H1 (cell line): ENCODE results near the gene PTPRO. TPM values are rescaled to one million over a fixed set of nuclear protein-coding genes. Genes with fewer than 3 reads are reported as not detected.

ENCODE experiments used
- CTCF ChIA-PET: fragments of 300-600 bp; sonication (Branson Sonifier 250); formaldehyde crosslinking; loops from one replicate; lab custom pipeline; 2021; ENCODE audit not compliant: partially characterized antibody; lab: Charles Lee
- POLR2A ChIA-PET: fragments of 300-600 bp; sonication (Branson Sonifier 250); formaldehyde crosslinking; loops from one replicate; lab custom pipeline; 2021; ENCODE audit warnings: inconsistent platforms; ENCODE audit not compliant: partially characterized antibody; lab: Charles Lee
- DNase-seq, 2 experiments: peaks; one replicate each; pipeline versions ENCODE4 v3.0.0 to v3.0.0-alpha.2; 2010 to 2022; ENCODE audit warnings: low spot score in 2 of 2, low read depth in 1 of 2, mixed read lengths in 1 of 2
- FAIRE-seq: peaks from 2 replicates; lab custom pipeline; 2011; peaks lifted over from hg19 to GRCh38; lab: Jason Lieb, UNC
- H2AFZ ChIP-seq: 2 replicates; pipeline ENCODE4 v1.8.1; 2012; ENCODE audit warnings: low read length, inconsistent platforms
- H2AK5ac ChIP-seq: 2 replicates; pipeline ENCODE4 v1.6.1; 2013; ENCODE audit warnings: low read depth, low read length
- H2BK120ac ChIP-seq: replicated peaks from 2 replicates; pipeline ENCODE3; 2013; ENCODE audit warnings: low read depth, low read length, inconsistent platforms
- H2BK12ac ChIP-seq: 2 replicates; pipeline ENCODE4 v1.6.1; 2013; ENCODE audit warnings: low read depth, low read length
- H2BK15ac ChIP-seq: 2 replicates; pipeline ENCODE4 v1.6.1; 2013; ENCODE audit warnings: low read length
- H2BK20ac ChIP-seq: 2 replicates; pipeline ENCODE4 v1.6.1; 2013; ENCODE audit warnings: low read length
- H2BK5ac ChIP-seq: 2 replicates; pipeline ENCODE4 v1.6.1; 2013; ENCODE audit warnings: low read depth, low read length
- H3K14ac ChIP-seq: 2 replicates; pipeline ENCODE4 v1.6.1; 2013; ENCODE audit warnings: inconsistent platforms; ENCODE audit not compliant: insufficient read length
- H3K18ac ChIP-seq: 2 replicates; pipeline ENCODE4 v1.6.1; 2013; ENCODE audit warnings: low read length; ENCODE audit errors: extremely low read depth
- H3K23ac ChIP-seq: 2 replicates; pipeline ENCODE4 v1.6.1; 2013; ENCODE audit warnings: inconsistent platforms; ENCODE audit not compliant: insufficient read length
- H3K23me2 ChIP-seq: 2 replicates; pipeline ENCODE4 v1.6.1; 2013; ENCODE audit warnings: low read depth, low read length
- H3K27ac ChIP-seq: 2 replicates; pipeline ENCODE4 v1.6.1; 2011; ENCODE audit warnings: low read depth, low read length, inconsistent platforms
- H3K27me3 ChIP-seq, 4 experiments: replicated peaks in 1 of 4; 1 replicate in 1 of 4; 2 replicates in 3 of 4; pipeline versions ENCODE4 v1.6.1 to v1.8.1; 2011 to 2013; ENCODE audit warnings: low read length in 3 of 4, mild to moderate bottlenecking in 3 of 4, inconsistent platforms in 2 of 4, mixed read lengths in 2 of 4, moderate library complexity in 1 of 4; ENCODE audit not compliant: control insufficient read depth in 3 of 4, insufficient read depth in 3 of 4; ENCODE audit errors: extremely low read depth in 1 of 4
- H3K36me3 ChIP-seq, 4 experiments: 2 replicates each; pipeline versions ENCODE4 v1.6.1 to v1.8.1; 2011 to 2013; ENCODE audit warnings: mild to moderate bottlenecking in 4 of 4, low read length in 3 of 4, moderate library complexity in 2 of 4, control low read depth in 1 of 4, inconsistent platforms in 1 of 4; ENCODE audit not compliant: insufficient read depth in 4 of 4, control insufficient read depth in 2 of 4
- H3K4ac ChIP-seq: replicated peaks from 2 replicates; pipeline ENCODE3; 2013; ENCODE audit warnings: low read length, low read depth, mixed read lengths, inconsistent platforms; ENCODE audit not compliant: insufficient read length
- H3K4me1 ChIP-seq, 4 experiments: replicated peaks in 1 of 4; 1 replicate in 1 of 4; 2 replicates in 3 of 4; pipeline versions ENCODE4 v1.6.1 to v1.8.1; 2011 to 2013; ENCODE audit warnings: low read length in 3 of 4, inconsistent platforms in 2 of 4, mixed read lengths in 1 of 4; ENCODE audit not compliant: insufficient read depth in 4 of 4, control insufficient read depth in 3 of 4
- H3K4me2 ChIP-seq, 2 experiments: 2 replicates each; pipeline versions ENCODE4 v1.6.1 to v1.8.1; 2011 to 2013; ENCODE audit warnings: low read depth in 2 of 2, low read length in 2 of 2, control low read depth in 1 of 2, inconsistent platforms in 1 of 2, mild to moderate bottlenecking in 1 of 2; ENCODE audit not compliant: insufficient read depth in 1 of 2
- H3K4me3 ChIP-seq, 4 experiments: fragments of 200-600, 300-600 bp in 1 of 4; sonication (generic), shearing (Covaris generic), sonication (Bioruptor Twin) in 1 of 4; 2 replicates each; pipeline versions ENCODE4 v1.5.1 to v1.8.1; 2011 to 2016; ENCODE audit warnings: low read length in 4 of 4, low read depth in 3 of 4, control low read depth in 2 of 4, inconsistent platforms in 2 of 4, mild to moderate bottlenecking in 2 of 4, mixed read lengths in 1 of 4, moderate library complexity in 1 of 4; ENCODE audit not compliant: insufficient read depth in 2 of 4; ENCODE audit errors: extremely low read depth in 1 of 4
- H3K56ac ChIP-seq: replicated peaks from 2 replicates; pipeline ENCODE3; 2013; ENCODE audit warnings: low read depth, mild to moderate bottlenecking, mixed read lengths, low read length, inconsistent platforms; ENCODE audit not compliant: insufficient read length
- H3K79me1 ChIP-seq: 2 replicates; pipeline ENCODE4 v1.6.1; 2013; ENCODE audit warnings: low read depth, low read length, control low read depth
- H3K79me2 ChIP-seq, 2 experiments: 2 replicates each; pipeline versions ENCODE4 v1.6.1 to v1.8.1; 2012 to 2013; ENCODE audit warnings: low read length in 2 of 2, mild to moderate bottlenecking in 2 of 2, inconsistent platforms in 1 of 2; ENCODE audit not compliant: insufficient read depth in 2 of 2, control insufficient read depth in 1 of 2
- H3K9ac ChIP-seq, 4 experiments: replicated peaks in 1 of 4; 1 replicate in 1 of 4; 2 replicates in 3 of 4; pipeline versions ENCODE4 v1.6.1 to v1.8.1; 2011 to 2013; ENCODE audit warnings: low read depth in 3 of 4, low read length in 3 of 4, control low read depth in 2 of 4, mild to moderate bottlenecking in 2 of 4, moderate library complexity in 2 of 4, inconsistent platforms in 1 of 4; ENCODE audit errors: extremely low read depth in 1 of 4
- H3K9me3 ChIP-seq, 2 experiments: 2 replicates each; pipeline versions ENCODE4 v1.6.1 to v1.8.1; 2012 to 2013; ENCODE audit warnings: mild to moderate bottlenecking in 2 of 2, moderate library complexity in 2 of 2, control low read depth in 1 of 2, inconsistent platforms in 1 of 2, low read depth in 1 of 2, low read length in 1 of 2, mixed read lengths in 1 of 2; ENCODE audit not compliant: insufficient read depth in 2 of 2
- H4K20me1 ChIP-seq, 2 experiments: replicated peaks in 1 of 2; 2 replicates each; pipeline versions ENCODE3 to v1.8.1; 2011 to 2013; ENCODE audit warnings: inconsistent platforms in 2 of 2, low read length in 2 of 2, mild to moderate bottlenecking in 1 of 2; ENCODE audit not compliant: insufficient read depth in 2 of 2, control insufficient read depth in 1 of 2
- H4K5ac ChIP-seq: 2 replicates; pipeline ENCODE4 v1.6.1; 2013; ENCODE audit warnings: low read length, low read depth, mixed read lengths, inconsistent platforms; ENCODE audit not compliant: insufficient read length
- H4K8ac ChIP-seq: 2 replicates; pipeline ENCODE4 v1.8.0; 2013; ENCODE audit warnings: mild to moderate bottlenecking, moderate library complexity, low read length, inconsistent platforms; ENCODE audit not compliant: insufficient read depth; ENCODE audit errors: extremely low read depth
- H4K91ac ChIP-seq: replicated peaks from 2 replicates; pipeline ENCODE3; 2013; ENCODE audit warnings: low read length, mixed read lengths, inconsistent platforms; ENCODE audit not compliant: insufficient read length
- RBBP5 ChIP-seq: IDR thresholded peaks from 2 replicates; pipeline ENCODE4 v1.7.1; 2012; ENCODE audit warnings: low read depth, mild to moderate bottlenecking, inconsistent platforms, low read length, moderate library complexity, borderline replicate concordance
- polyA plus RNA-seq, 7 experiments: library from polyadenylated mRNA; depleted of rRNA in 3 of 7; stranded (reverse) in 5 of 7; unstranded in 2 of 7; fragments of >200 nt in 5 of 7; fragments of 200-250 nt in 2 of 7; gene quantifications; 1 replicate in 5 of 7; 2 replicates in 1 of 7; 4 replicates in 1 of 7; pipeline versions ENCODE4 v1.2.1 to v1.2.3, GENCODE V29; 2011 to 2013; ENCODE audit warnings: missing spikeins in 2 of 7, mixed read lengths in 2 of 7
- total RNA-seq: library from RNA; stranded (reverse); fragmentation: NEBNext Ultra II Directional; extraction: Animal tissue kit (Norgen Biotek cat#: 25700); gene quantifications from 2 replicates; pipeline ENCODE4 v1.2.1, GENCODE V29; 2021

Gene PTPRO
- total and polyA plus RNA-seq, 2 of the 8 experiments (the other 6 are each of a cell fraction or from before 2014, with no cell fraction given) = 0.73 to 1.7 TPM

- Histone ChIP-seq H2BK20ac (no peak overlapping the region), H4K20me1 (no peaks in the 10 kb centered on the region), H3K36me3 (no peaks in the 10 kb centered on the region), H3K23me2 (no peaks in the 10 kb centered on the region), H3K27me3 (no peaks in the 10 kb centered on the region), H3K4ac (no peak overlapping the region), H3K9ac (no peak overlapping the region), H3K4me3 (no peak overlapping the region), H4K91ac (no peak overlapping the region), H2AFZ (no peak overlapping the region), H3K14ac (no peak overlapping the region), H2BK12ac (no peak overlapping the region), H3K56ac (no peak overlapping the region), H4K8ac (no peak overlapping the region), H3K9me3 (no peaks in the 10 kb centered on the region), H3K27ac (no peak overlapping the region), H3K18ac (no peak overlapping the region), H3K79me2 (no peaks in the 10 kb centered on the region), H3K4me1 (no peaks in the 10 kb centered on the region), H4K5ac (no peak overlapping the region), H3K4me2 (no peak overlapping the region), H3K23ac (no peak overlapping the region), H2BK5ac (no peak overlapping the region), H2BK120ac (no peak overlapping the region), H2AK5ac (no peak overlapping the region), H3K79me1 (no peaks in the 10 kb centered on the region), H2BK15ac (no peak overlapping the region)
- ChIA-PET CTCF (interaction anchor here (0.9 kb wide), 1 partner anchor 9 kb away, joined by 5 read pairs; no protein-coding TSS in a partner anchor), POLR2A (no interaction called here)
- no peak for TF ChIP-seq RBBP5
- DNase-seq = no peak
- no peak for FAIRE-seq
These were observed 166.2 kb downstream of the PTPRO start for GRCh38 chr12:15488481-15488880.
